T-cell (primary cell): ENCODE data around the gene FBXL19. TPM values are rescaled to one million over a fixed set of nuclear protein-coding genes. Genes with fewer than 3 reads are reported as not detected.

Source experiments
- ATAC-seq, 4 experiments: fragments of 200-7000 bp in 3 of 4; fragments of 150-1000 bp in 1 of 4; cut with Tn5 transposase; replicated peaks in 1 of 4; 1 replicate in 3 of 4; 2 replicates in 1 of 4; pipeline ENCODE4 v1.10.0; 2021; ENCODE audit warnings: moderate library complexity in 3 of 4, mild to moderate bottlenecking in 2 of 4, moderate number of reproducible peaks in 1 of 4
- CTCF ChIA-PET, 2 donors: fragments of 300-600 bp; sonication (Branson Sonifier 250); formaldehyde crosslinking; loops; one replicate each; lab custom pipeline; 2022; ENCODE audit warnings: antibody characterized with exemption in 2 of 2; lab: Charles Lee
- POLR2A ChIA-PET, 2 donors: fragments of 300-600 bp; sonication (Branson Sonifier 250); formaldehyde crosslinking; loops; one replicate each; lab custom pipeline; 2022; ENCODE audit warnings: antibody characterized with exemption in 2 of 2; lab: Charles Lee
- DNase-seq, 35 experiments: peaks; one replicate each; pipeline versions ENCODE4 v3.0.0 to v3.0.0-alpha.2; 2013 to 2023
- H3K27ac ChIP-seq: one replicate; pipeline ENCODE4 v1.5.1; 2013; ENCODE audit warnings: low read length
- H3K27me3 ChIP-seq, 2 experiments: replicated peaks in 1 of 2; 1 replicate in 1 of 2; 2 replicates in 1 of 2; pipeline versions ENCODE4 v1.6.1 to v1.7.0; 2013; ENCODE audit warnings: low read length in 1 of 2, mixed read lengths in 1 of 2; ENCODE audit not compliant: control insufficient read depth in 2 of 2, insufficient read depth in 2 of 2; ENCODE audit errors: extremely low read depth in 1 of 2
- H3K36me3 ChIP-seq, 2 donors: 1 replicate in 1 of 2; 2 replicates in 1 of 2; pipeline versions ENCODE4 v1.6.1 to v1.7.0; 2013; ENCODE audit warnings: low read length in 1 of 2; ENCODE audit not compliant: control insufficient read depth in 2 of 2, insufficient read depth in 1 of 2; ENCODE audit errors: extremely low read depth in 1 of 2
- H3K4me1 ChIP-seq, 2 experiments: 1 replicate in 1 of 2; 2 replicates in 1 of 2; pipeline versions ENCODE4 v1.6.1 to v1.7.0; 2013; ENCODE audit warnings: low read length in 2 of 2, mixed read lengths in 1 of 2; ENCODE audit not compliant: insufficient read depth in 2 of 2, control insufficient read depth in 1 of 2; ENCODE audit errors: extremely low read depth in 1 of 2
- H3K4me3 ChIP-seq, 2 donors: 1 replicate in 1 of 2; 2 replicates in 1 of 2; pipeline versions ENCODE4 v1.5.1 to v1.7.0; 2013; ENCODE audit warnings: mild to moderate bottlenecking in 2 of 2, low read length in 1 of 2, moderate library complexity in 1 of 2; ENCODE audit not compliant: control insufficient read depth in 1 of 2; ENCODE audit errors: extremely low read depth in 1 of 2
- H3K9me3 ChIP-seq: 2 replicates; pipeline ENCODE4 v1.7.0; 2013
- H3K27ac Mint-ChIP-seq, 2 donors: one replicate each; pipeline ENCODE4 v1.8.0; 2020 to 2021; ENCODE audit warnings: mild to moderate bottlenecking in 2 of 2, mixed read lengths in 2 of 2
- H3K27me3 Mint-ChIP-seq, 2 donors: one replicate each; pipeline ENCODE4 v1.8.0; 2021 to 2022; ENCODE audit warnings: mixed read lengths in 2 of 2
- H3K36me3 Mint-ChIP-seq: one replicate; pipeline ENCODE4 v1.8.0; 2021; ENCODE audit warnings: mixed read lengths
- H3K4me1 Mint-ChIP-seq, 3 donors: one replicate each; pipeline ENCODE4 v1.8.0; 2020 to 2022; ENCODE audit warnings: mixed read lengths in 3 of 3, mild to moderate bottlenecking in 1 of 3
- H3K4me3 Mint-ChIP-seq, 3 donors: one replicate each; pipeline ENCODE4 v1.8.0; 2020 to 2022; ENCODE audit warnings: mild to moderate bottlenecking in 3 of 3, mixed read lengths in 3 of 3, moderate library complexity in 3 of 3
- H3K9me3 Mint-ChIP-seq, 3 donors: one replicate each; pipeline ENCODE4 v1.8.0; 2020 to 2022; ENCODE audit warnings: mixed read lengths in 3 of 3
- WGBS: methylation state at CpG from one replicate; pipeline ENCODE4 v1.1.5; 2013; ENCODE audit warnings: missing lambda C conversion rate; ENCODE audit not compliant: insufficient coverage; 5-methylcytosine and 5-hydroxymethylcytosine counted together
- total RNA-seq, 35 experiments: library from RNA in 6 of 35; stranded (reverse) in 6 of 35; fragments of 120-200 nt in 1 of 35; gene quantifications; one replicate each; pipeline versions ENCODE4 v1.2.1 to v1.2.4 and lab custom pipeline; 2013 to 2026

Gene FBXL19
- total RNA-seq, 5 donors from 2014 or later (not counting 1 experiment from before 2014, with no cell fraction given), result 11.5 to 22.0 (median 18.1) TPM

GRCh38 chr16:30927789-30928378 is 4.5 kb downstream of the FBXL19 start:
- ChIA-PET CTCF (interaction anchor here in 1 of 2 donors (0.6 kb wide), 1 partner anchor 13 kb away, joined by 3 read pairs; no protein-coding TSS in a partner anchor), POLR2A (no interaction called here)
- H3K27me3 Mint-ChIP-seq, result no peaks in the 10 kb centered on the region
- 89% methylated on average over 7 of the region's 15 CpGs for WGBS
- Histone ChIP-seq H3K27me3 (no peaks in the 10 kb centered on the region), H3K4me1 (peaks cover 0 to 12% of the 10 kb centered on the region in 2 experiments), H3K27ac (no peak overlapping the region), H3K36me3 (peaks cover 12 to 15% of the 10 kb centered on the region in 2 donors), H3K4me3 (no peak overlapping the region), H3K9me3 (no peaks in the 10 kb centered on the region)
- peak in 1 of 35 experiments; percentile 54 for DNase-seq
- H3K27ac Mint-ChIP-seq, result no peak overlapping the region
- H3K4me1 Mint-ChIP-seq, result peaks cover 11 to 24% (median 13%) of the 10 kb centered on the region in 3 donors
- ATAC-seq, result peak in 1 of 4 experiments; percentile 14
- H3K9me3 Mint-ChIP-seq, result no peaks in the 10 kb centered on the region
- H3K4me3 Mint-ChIP-seq, result no peak overlapping the region
- H3K36me3 Mint-ChIP-seq, result peaks cover 13% of the 10 kb centered on the region

- Histone ChIP-seq H3K4me1 (peaks cover 0 to 12% of the 10 kb centered on the region in 2 experiments), H3K27ac (no peak overlapping the region), H3K9me3 (no peaks in the 10 kb centered on the region), H3K27me3 (no peaks in the 10 kb centered on the region), H3K4me3 (no peak overlapping the region), H3K36me3 (peaks cover 12 to 18% of the 10 kb centered on the region in 2 donors)
- CTCF ChIA-PET, result no interaction called here
- Mint-ChIP-seq H3K4me3 (no peak overlapping the region), H3K27me3 (no peaks in the 10 kb centered on the region), H3K4me1 (peaks cover 11 to 24% (median 13%) of the 10 kb centered on the region in 3 donors), H3K9me3 (no peaks in the 10 kb centered on the region), H3K36me3 (peaks cover 13% of the 10 kb centered on the region), H3K27ac (no peak overlapping the region)
- no peak for ATAC-seq
- POLR2A ChIA-PET, result no interaction called here
- DNase-seq, result no peak
- WGBS, result 100% methylated on average over 5 of the region's 11 CpGs
Observed at GRCh38 chr16:30928390-30928789, 5.0 kb downstream of the FBXL19 start.

- no peaks in the 10 kb centered on the region for H3K9me3 Mint-ChIP-seq
- H3K27me3 ChIP-seq, result no peaks in the 10 kb centered on the region
- no peaks in the 10 kb centered on the region for H3K27me3 Mint-ChIP-seq
- no peak for ATAC-seq
- ChIA-PET POLR2A (interaction anchor here in 1 of 2 donors (0.6 kb wide), 1 partner anchor 12 kb away, joined by 3 read pairs; no protein-coding TSS in a partner anchor), CTCF (no interaction called here)
- H3K4me1 Mint-ChIP-seq, result peaks cover 11 to 24% (median 13%) of the 10 kb centered on the region in 3 donors
- H3K9me3 ChIP-seq, result no peaks in the 10 kb centered on the region
- H3K4me3 Mint-ChIP-seq, result no peak overlapping the region
- peaks cover 0 to 9% of the 10 kb centered on the region in 2 experiments for H3K4me1 ChIP-seq
- peaks cover 12 to 18% of the 10 kb centered on the region in 2 donors for H3K36me3 ChIP-seq
- 60% methylated on average over 3 of the region's 7 CpGs for WGBS
- no peak overlapping the region for H3K4me3 ChIP-seq
- peaks cover 13% of the 10 kb centered on the region for H3K36me3 Mint-ChIP-seq
- no peak for DNase-seq
- H3K27ac ChIP-seq, result no peak overlapping the region
- no peak overlapping the region for H3K27ac Mint-ChIP-seq
Observed at GRCh38 chr16:30929167-30929566, 5.8 kb downstream of the FBXL19 start.

GRCh38 chr16:30930160-30930571 is 6.8 kb downstream of the FBXL19 start:
- WGBS, result 96% methylated on average over 28 of the region's 35 CpGs
- ATAC-seq (no peak), DNase-seq (no peak)
- Histone ChIP-seq H3K9me3 (no peaks in the 10 kb centered on the region), H3K27me3 (no peaks in the 10 kb centered on the region), H3K36me3 (peaks cover 12 to 18% of the 10 kb centered on the region in 2 donors), H3K4me3 (no peak overlapping the region), H3K27ac (no peak overlapping the region), H3K4me1 (peaks cover 0 to 8% of the 10 kb centered on the region in 2 experiments)
- Mint-ChIP-seq H3K9me3 (no peaks in the 10 kb centered on the region), H3K4me3 (no peak overlapping the region), H3K27me3 (no peaks in the 10 kb centered on the region), H3K4me1 (peaks cover 13 to 24% (median 15%) of the 10 kb centered on the region in 3 donors), H3K36me3 (peaks cover 16% of the 10 kb centered on the region), H3K27ac (no peak overlapping the region)
- ChIA-PET CTCF (no interaction called here), POLR2A (no interaction called here)

GRCh38 chr16:30931068-30931650 is 7.8 kb downstream of the FBXL19 start:
- Histone ChIP-seq H3K4me1 (peaks cover 0 to 8% of the 10 kb centered on the region in 2 experiments), H3K36me3 (peaks cover 12 to 18% of the 10 kb centered on the region in 2 donors), H3K9me3 (no peaks in the 10 kb centered on the region), H3K27me3 (no peaks in the 10 kb centered on the region), H3K27ac (no peak overlapping the region), H3K4me3 (no peak overlapping the region)
- DNase-seq (no peak), ATAC-seq (no peak)
- Mint-ChIP-seq H3K27ac (no peak overlapping the region), H3K4me3 (no peak overlapping the region), H3K36me3 (peaks cover 16% of the 10 kb centered on the region), H3K4me1 (peaks cover 13 to 21% (median 13%) of the 10 kb centered on the region in 3 donors), H3K27me3 (no peaks in the 10 kb centered on the region), H3K9me3 (no peaks in the 10 kb centered on the region)
- 83% methylated on average over 8 of the region's 12 CpGs for WGBS
- ChIA-PET CTCF (no interaction called here), POLR2A (interaction anchor here in 1 of 2 donors (0.6 kb wide), 1 partner anchor 191 kb away, joined by 3 read pairs; no protein-coding TSS in a partner anchor)

- Mint-ChIP-seq H3K9me3 (no peaks in the 10 kb centered on the region), H3K4me3 (no peak overlapping the region), H3K27me3 (no peaks in the 10 kb centered on the region), H3K36me3 (peaks cover 16% of the 10 kb centered on the region), H3K27ac (peak overlapping the region; percentile 25 to 80), H3K4me1 (peaks cover 16 to 19% (median 16%) of the 10 kb centered on the region in 3 donors)
- no peaks in the 10 kb centered on the region for H3K9me3 ChIP-seq
- peaks cover 0 to 8% of the 10 kb centered on the region in 2 experiments for H3K4me1 ChIP-seq
- 55% methylated on average over 10 of the region's 12 CpGs for WGBS
- H3K4me3 ChIP-seq, result no peak overlapping the region
- POLR2A ChIA-PET, result no interaction called here
- no peaks in the 10 kb centered on the region for H3K27me3 ChIP-seq
- peaks cover 10 to 12% of the 10 kb centered on the region in 2 donors for H3K36me3 ChIP-seq
- CTCF ChIA-PET, result interaction anchor here in 1 of 2 donors (1.1 kb wide), 1 partner anchor 90 kb away, joined by 4 read pairs; no protein-coding TSS in a partner anchor
- ATAC-seq, result peak in 1 of 4 experiments; percentile 44
- DNase-seq, result peak in 3 of 35 experiments; percentile 22 to 49 (median 22)
- no peak overlapping the region for H3K27ac ChIP-seq
Observed at GRCh38 chr16:30934827-30935557, 11.6 kb downstream of the FBXL19 start.
